HL-60 (cell line): ENCODE results near the gene MYBPHL.

Experiments used
- DNase-seq, 2 experiments: peaks; one replicate each; pipeline ENCODE4 v3.0.0-alpha.2; 2010 to 2020; ENCODE audit warnings: low read depth in 1 of 2, low spot score in 1 of 2
- H3K27ac ChIP-seq: fragments of 250-450 bp; sonication (Bioruptor Pico); replicated peaks from 2 replicates; pipeline ENCODE4 v1.5.1; 2020; ENCODE audit warnings: mild to moderate bottlenecking, moderate library complexity
- H3K27me3 ChIP-seq: fragments of 250-450 bp; sonication (Bioruptor Pico); 2 replicates; pipeline ENCODE4 v1.5.1; 2021; ENCODE audit warnings: mild to moderate bottlenecking, moderate library complexity; ENCODE audit not compliant: insufficient read depth, poor library complexity, severe bottlenecking
- H3K4me3 ChIP-seq: replicated peaks from 2 replicates; pipeline ENCODE4 v1.5.1; 2011; ENCODE audit warnings: mild to moderate bottlenecking, control low read depth, low read length; ENCODE audit not compliant: insufficient read depth
- CTCF ChIP-seq: IDR thresholded peaks from one replicate; pipeline ENCODE4 v1.5.1; 2011; ENCODE audit warnings: low read length, control low read depth, inconsistent platforms; ENCODE audit not compliant: insufficient read depth
- GABPA ChIP-seq: IDR thresholded peaks from 2 replicates; pipeline ENCODE4 v1.6.1; 2012; ENCODE audit warnings: low read depth
- POLR2AphosphoS5 ChIP-seq: IDR thresholded peaks from 2 replicates; pipeline ENCODE4 v1.6.1; 2012; ENCODE audit warnings: low read depth
- REST ChIP-seq: IDR thresholded peaks from 2 replicates; pipeline ENCODE4 v1.6.1; 2012; ENCODE audit warnings: low read depth; ENCODE audit not compliant: insufficient replicate concordance
- SPI1 ChIP-seq: IDR thresholded peaks from 2 replicates; pipeline ENCODE4 v1.6.1; 2012; ENCODE audit warnings: low read depth, mild to moderate bottlenecking, borderline replicate concordance

Gene MYBPHL

GRCh38 chr1:109252167-109252892, 54.5 kb downstream of the MYBPHL start:
- H3K27me3 ChIP-seq: peaks cover 18% of the 10 kb centered on the region
- DNase-seq: no peak
- TF ChIP-seq REST (no peak), CTCF (no peak), SPI1 (no peak), GABPA (no peak), POLR2AphosphoS5 (no peak)
- no peak overlapping the region for H3K4me3 ChIP-seq
- no peak overlapping the region for H3K27ac ChIP-seq

- peaks cover 18% of the 10 kb centered on the region for H3K27me3 ChIP-seq
- H3K4me3 ChIP-seq: no peak overlapping the region
- no peak for DNase-seq
- TF ChIP-seq GABPA: no peak
- no peak for TF ChIP-seq SPI1
- no peak for TF ChIP-seq REST
- no peak for TF ChIP-seq CTCF
- TF ChIP-seq POLR2AphosphoS5: no peak
- no peak overlapping the region for H3K27ac ChIP-seq
These were observed 55.3 kb downstream of the MYBPHL start for GRCh38 chr1:109251277-109252166.

- no peak for DNase-seq
- Histone ChIP-seq H3K27ac (no peak overlapping the region), H3K27me3 (peaks cover 18% of the 10 kb centered on the region), H3K4me3 (no peak overlapping the region)
- TF ChIP-seq REST (no peak), POLR2AphosphoS5 (no peak), GABPA (no peak), SPI1 (no peak), CTCF (no peak)
These were observed 56.1 kb downstream of the MYBPHL start for GRCh38 chr1:109250454-109251276.
